Left lung (tissue), 10 donors: ENCODE results near the gene SSU72. TPM values are rescaled to one million over a fixed set of nuclear protein-coding genes. Genes with fewer than 3 reads are reported as not detected.
"Not testable (repeated sequence)": the region's sequence is repeated elsewhere in the genome, so short reads cannot be mapped to it uniquely, and the experiment has no call there.

Source experiments
- ATAC-seq: fragments of 200-7000 bp; cut with Tn5 transposase; one replicate; pipeline ENCODE4 v1.9.1; 2020; ENCODE audit warnings: moderate library complexity
- DNase-seq, 4 donors: peaks; one replicate each; pipeline ENCODE4 v3.0.0-alpha.2; 2013 to 2020
- H3K27ac ChIP-seq, 2 donors: fragments of 200-600 bp; sonication (generic) in 1 of 2; one replicate each; pipeline versions ENCODE4 v1.5.0 to v1.8.0; 2020 to 2021
- H3K27me3 ChIP-seq, 2 donors: fragments of 200-600 bp; sonication (generic) in 1 of 2; one replicate each; pipeline versions ENCODE4 v1.5.0 to v1.8.0; 2020 to 2021
- H3K36me3 ChIP-seq, 2 donors: fragments of 200-600 bp; sonication (generic) in 1 of 2; one replicate each; pipeline versions ENCODE4 v1.5.0 to v1.8.0; 2020 to 2021
- H3K4me1 ChIP-seq, 2 donors: fragments of 200-600 bp; one replicate each; pipeline ENCODE4 v1.8.0; 2021
- H3K4me3 ChIP-seq, 2 donors: fragments of 200-600 bp; sonication (generic) in 1 of 2; one replicate each; pipeline versions ENCODE4 v1.5.0 to v1.8.0; 2020 to 2021; ENCODE audit warnings: mild to moderate bottlenecking in 1 of 2
- H3K9me3 ChIP-seq, 2 donors: fragments of 200-600 bp; sonication (generic) in 1 of 2; one replicate each; pipeline versions ENCODE4 v1.5.0 to v1.8.0; 2020 to 2021
- intact Hi-C, 2 donors: fragments of 100-400 bp; cut with DNase I; formaldehyde crosslinking; loops; one replicate each; pipeline versions ENCODE4 v1.11.2 to v1.14.2; 2022
- polyA plus RNA-seq, 6 donors: library from polyadenylated mRNA; unstranded; fragments of 120-200 nt; gene quantifications; one replicate each; pipeline ENCODE4 v1.2.1, GENCODE V29; 2013; ENCODE audit not compliant: insufficient read length in 6 of 6
- total RNA-seq, 2 donors: library from RNA; stranded (reverse); fragmentation: NEBNext Ultra II Directional; extraction: Animal tissue kit (Norgen Biotek cat#: 25700); gene quantifications; one replicate each; pipeline ENCODE4 v1.2.1, GENCODE V29; 2021
- TF ChIP-seq, protein P1 (sequence below), 2 donors: fragments of 200-600 bp; sonication (generic) in 1 of 2; IDR thresholded peaks; one replicate each; pipeline versions ENCODE4 v1.5.0 to v1.8.0; 2021; ENCODE audit warnings: antibody characterized with exemption in 2 of 2
- donor health status: DM: no; HTN: yes; CAD: no.
- donor health status: DM: no; HTN: no; CAD: no.

SSU72 gene
- total and polyA plus RNA-seq, 8 donors = 65.2 to 141 (median 72.7) TPM

DNA sequence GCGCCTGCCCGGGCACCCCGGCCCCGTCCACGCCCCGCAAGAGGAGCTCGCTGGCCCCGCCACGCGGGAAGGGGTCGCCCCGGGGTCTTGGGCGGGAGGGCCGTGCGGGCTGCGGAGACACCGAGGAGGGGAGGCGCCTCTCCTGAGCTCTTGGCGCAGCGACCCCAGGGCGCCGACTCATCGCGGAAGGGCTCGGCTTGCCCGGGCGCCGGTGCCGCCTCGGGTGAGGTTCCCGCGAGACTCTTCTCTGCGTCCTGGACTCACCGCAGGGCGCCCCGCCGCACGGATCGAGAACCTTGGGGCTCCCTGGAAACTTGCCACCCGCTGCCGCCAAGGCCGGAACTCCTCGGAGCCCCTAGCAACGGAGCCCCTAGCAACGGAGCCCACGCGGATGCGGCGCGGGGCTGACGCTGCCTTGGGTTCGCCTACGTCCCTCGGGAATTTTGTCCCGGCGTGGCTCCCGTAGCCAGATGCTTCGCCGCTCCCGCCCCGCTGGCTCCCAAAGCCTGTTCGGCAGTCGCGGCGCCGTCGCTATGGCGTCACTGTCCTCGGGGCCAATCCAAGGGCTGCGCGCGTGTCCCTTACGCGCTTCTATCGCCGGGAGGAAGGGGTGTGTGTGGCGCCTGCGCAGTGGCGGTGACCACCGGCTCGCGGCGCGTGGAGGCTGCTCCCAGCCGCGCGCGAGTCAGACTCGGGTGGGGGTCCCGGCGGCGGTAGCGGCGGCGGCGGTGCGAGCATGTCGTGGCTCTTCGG is 63.0 kb downstream of the SSU72 start, which contains the start of gene ATAD3A:
ATAD3A (plus strand) TSS at position 630 of the 753 bp plus-strand sequence; CDS start at position 737, 107 bp downstream.
- H3K27me3 ChIP-seq = no peaks in the 10 kb centered on the region
- H3K27ac ChIP-seq = peak within 1 kb of the TSS; percentile 87 to 94
- intact Hi-C loops = no loop called here
- TF ChIP-seq, protein P1, sequence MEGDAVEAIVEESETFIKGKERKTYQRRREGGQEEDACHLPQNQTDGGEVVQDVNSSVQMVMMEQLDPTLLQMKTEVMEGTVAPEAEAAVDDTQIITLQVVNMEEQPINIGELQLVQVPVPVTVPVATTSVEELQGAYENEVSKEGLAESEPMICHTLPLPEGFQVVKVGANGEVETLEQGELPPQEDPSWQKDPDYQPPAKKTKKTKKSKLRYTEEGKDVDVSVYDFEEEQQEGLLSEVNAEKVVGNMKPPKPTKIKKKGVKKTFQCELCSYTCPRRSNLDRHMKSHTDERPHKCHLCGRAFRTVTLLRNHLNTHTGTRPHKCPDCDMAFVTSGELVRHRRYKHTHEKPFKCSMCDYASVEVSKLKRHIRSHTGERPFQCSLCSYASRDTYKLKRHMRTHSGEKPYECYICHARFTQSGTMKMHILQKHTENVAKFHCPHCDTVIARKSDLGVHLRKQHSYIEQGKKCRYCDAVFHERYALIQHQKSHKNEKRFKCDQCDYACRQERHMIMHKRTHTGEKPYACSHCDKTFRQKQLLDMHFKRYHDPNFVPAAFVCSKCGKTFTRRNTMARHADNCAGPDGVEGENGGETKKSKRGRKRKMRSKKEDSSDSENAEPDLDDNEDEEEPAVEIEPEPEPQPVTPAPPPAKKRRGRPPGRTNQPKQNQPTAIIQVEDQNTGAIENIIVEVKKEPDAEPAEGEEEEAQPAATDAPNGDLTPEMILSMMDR (IDR thresholded peaks at IDR 0.05) = no peak
- H3K4me3 ChIP-seq = peak within 1 kb of the TSS; percentile 84 to 87
- DNase-seq (peak; percentile 98 to 99 (median 99)), ATAC-seq (peak; percentile 95)
- H3K36me3 ChIP-seq = peaks cover 0 to 14% of the 10 kb centered on the region in 2 donors
- no peaks in the 10 kb centered on the region for H3K9me3 ChIP-seq
- peaks cover 6 to 28% of the 10 kb centered on the region in 2 donors for H3K4me1 ChIP-seq

DNA sequence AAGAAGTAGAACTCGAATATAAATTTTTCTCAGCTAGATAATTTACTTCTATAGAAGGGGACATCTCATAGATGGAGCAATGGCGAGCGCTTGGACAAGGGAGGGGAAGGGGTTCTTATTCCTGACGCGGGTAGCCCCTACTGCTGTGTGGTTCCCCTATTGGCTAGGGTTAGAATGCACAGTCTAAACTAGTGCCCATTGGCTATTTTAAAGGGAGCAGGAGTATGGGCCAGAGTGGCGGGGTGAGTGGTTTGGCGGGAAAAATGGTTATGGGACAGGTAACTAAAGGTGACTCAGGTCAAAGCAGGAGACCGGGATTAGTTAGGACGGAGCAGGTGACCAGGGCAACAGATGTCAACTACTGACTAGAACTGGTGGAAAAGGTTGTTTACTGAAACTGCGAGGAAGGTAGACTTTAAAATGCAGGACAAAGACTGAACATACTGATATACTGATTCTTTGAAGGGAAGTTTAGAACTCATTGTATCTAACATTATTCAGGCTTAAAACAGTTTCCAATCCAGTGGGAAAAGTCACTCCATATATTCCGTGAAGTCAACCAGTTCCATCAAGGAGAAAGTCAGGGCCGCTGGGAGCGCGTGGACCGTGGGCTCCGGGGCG is 63.6 kb downstream of the SSU72 start:
- intact Hi-C loops = no loop called here
- peak; percentile 20 for ATAC-seq
- H3K36me3 ChIP-seq = peaks cover 0 to 7% of the 10 kb centered on the region in 2 donors
- peak overlapping the region; percentile 84 to 87 for H3K4me3 ChIP-seq
- TF ChIP-seq, protein P1 (IDR thresholded peaks at IDR 0.05) = no peak
- H3K27me3 ChIP-seq = no peaks in the 10 kb centered on the region
- no peaks in the 10 kb centered on the region for H3K9me3 ChIP-seq
- DNase-seq = peak in 1 of 4 donors; percentile 16
- peaks cover 6 to 28% of the 10 kb centered on the region in 2 donors for H3K4me1 ChIP-seq
- H3K27ac ChIP-seq = peak overlapping the region; percentile 87 to 94

DNA sequence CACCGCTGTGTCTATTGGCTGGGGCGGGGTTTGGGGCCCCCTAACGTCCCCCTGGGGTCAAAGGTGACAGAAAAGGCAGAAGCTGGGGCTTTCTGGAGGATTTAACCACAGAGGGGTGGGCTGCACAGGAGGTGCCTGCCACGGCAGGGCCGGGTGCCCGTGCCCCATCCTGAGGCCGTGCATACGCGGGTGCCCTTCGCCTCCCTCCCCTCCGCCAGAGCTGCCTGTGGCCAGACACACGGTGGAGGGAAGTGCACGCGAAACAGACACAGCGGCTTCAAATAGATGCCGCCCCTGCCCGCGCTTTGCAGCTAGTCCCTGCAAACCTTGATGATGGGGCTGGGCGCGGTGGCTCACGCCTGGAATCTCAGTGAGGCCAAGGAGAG is 65.2 kb downstream of the SSU72 start:
- DNase-seq, intact Hi-C loops, H3K27me3 ChIP-seq, H3K4me3 ChIP-seq, H3K36me3 ChIP-seq, H3K27ac ChIP-seq, ATAC-seq, H3K9me3 ChIP-seq: not testable (repeated sequence)
- H3K4me1 ChIP-seq = peaks cover 6 to 38% of the 10 kb centered on the region in 2 donors

DNA sequence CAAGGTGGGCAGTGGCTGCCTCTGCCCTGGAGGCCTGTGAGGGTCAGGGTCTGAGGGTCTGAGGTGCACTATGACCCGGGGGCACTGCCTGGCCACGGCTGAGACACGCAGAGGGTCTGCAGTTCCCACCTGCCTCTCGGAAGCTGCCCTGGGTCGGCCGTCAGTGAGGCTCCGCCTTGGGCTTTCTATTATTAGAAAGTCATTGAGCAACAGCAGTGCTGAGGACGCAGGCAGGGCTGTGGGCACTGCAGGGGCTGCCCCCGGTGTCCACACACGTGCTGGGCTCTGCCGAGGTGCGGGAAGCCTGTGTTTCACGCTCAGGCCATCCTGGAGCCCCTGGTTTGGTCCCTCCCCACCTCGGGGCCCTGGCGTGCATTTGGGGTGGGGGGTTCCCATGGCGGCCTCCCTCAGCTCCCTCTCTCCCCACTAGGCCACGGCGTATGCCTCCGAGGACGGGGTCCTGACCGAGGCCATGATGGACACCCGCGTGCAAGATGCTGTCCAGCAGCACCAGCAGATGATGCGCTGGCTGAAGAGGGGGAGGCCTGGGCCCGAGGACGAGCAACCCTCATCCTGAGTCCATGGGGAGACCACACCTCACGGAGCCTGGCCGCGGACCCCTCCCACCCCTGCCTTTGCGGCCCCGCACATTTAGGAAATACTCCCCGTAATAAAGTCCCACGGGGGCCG is 65.7 kb downstream of the SSU72 start:
- ATAC-seq = peak; percentile 8
- H3K4me1 ChIP-seq = peaks cover 6 to 38% of the 10 kb centered on the region in 2 donors
- H3K27ac ChIP-seq, intact Hi-C loops, H3K4me3 ChIP-seq, H3K36me3 ChIP-seq, DNase-seq, H3K9me3 ChIP-seq, H3K27me3 ChIP-seq: not testable (repeated sequence)

DNA sequence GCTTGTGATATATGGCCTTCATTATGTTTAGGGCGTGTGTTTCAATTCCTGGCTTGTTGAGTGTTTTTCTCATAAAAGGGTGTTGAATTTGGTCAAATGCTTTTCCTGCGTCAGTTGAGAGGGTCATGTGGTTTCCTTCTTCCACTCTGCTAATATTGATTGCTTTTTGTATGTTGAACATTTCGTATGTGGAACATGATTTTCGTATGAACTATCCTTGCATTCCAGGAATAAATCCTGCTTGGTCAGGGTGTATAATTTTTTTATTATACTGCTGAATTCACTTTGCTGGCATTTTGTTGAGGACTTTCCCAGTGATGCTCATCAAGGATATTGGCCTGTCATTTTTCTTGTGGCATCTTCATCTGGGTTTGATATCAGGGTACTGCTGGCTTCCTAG is 67.4 kb downstream of the SSU72 start:
- Histone ChIP-seq H3K9me3 (no peaks in the 10 kb centered on the region), H3K36me3 (no peaks in the 10 kb centered on the region), H3K4me1 (peaks cover 6 to 30% of the 10 kb centered on the region in 2 donors), H3K27ac (no peak overlapping the region), H3K27me3 (no peaks in the 10 kb centered on the region), H3K4me3 (no peak overlapping the region)
- TF ChIP-seq, protein P1 (IDR thresholded peaks at IDR 0.05) = no peak
- intact Hi-C loops = no loop called here
- DNase-seq = no peak
- no peak for ATAC-seq

DNA sequence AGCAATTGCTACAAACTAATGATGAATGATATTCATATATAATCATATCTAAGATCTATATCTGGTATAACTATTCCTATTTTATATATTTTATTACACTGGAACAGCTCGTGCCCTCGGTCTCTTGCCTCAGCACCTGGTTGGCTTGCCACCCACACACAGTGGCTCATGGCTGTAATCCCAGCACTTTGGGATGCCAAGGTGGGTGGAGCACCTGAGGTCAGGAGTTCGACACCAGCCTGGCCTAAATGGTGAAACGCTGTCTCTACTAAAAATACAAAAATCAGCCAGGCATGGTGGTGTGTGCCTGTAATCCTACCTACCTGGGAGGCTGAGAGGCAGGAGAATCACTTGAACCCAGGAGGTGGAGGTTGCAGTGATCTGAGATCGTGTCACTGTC is 68.9 kb downstream of the SSU72 start:
- H3K27me3 ChIP-seq, H3K36me3 ChIP-seq, H3K4me3 ChIP-seq, DNase-seq, ATAC-seq, H3K9me3 ChIP-seq, intact Hi-C loops: not testable (repeated sequence)
- peaks cover 2 to 23% of the 10 kb centered on the region in 2 donors for H3K4me1 ChIP-seq
- peak overlapping the region; percentile 44 to 75 for H3K27ac ChIP-seq
